ENCODE data around the gene MRGPRX4.
A peak's percentile ranks its signal among the peaks of the same experiment; 100 is the strongest.
"Not testable (repeated sequence)": the region's sequence is repeated elsewhere in the genome, so short reads cannot be mapped to it uniquely, and the experiment has no call there.

Gene MRGPRX4

DNA sequence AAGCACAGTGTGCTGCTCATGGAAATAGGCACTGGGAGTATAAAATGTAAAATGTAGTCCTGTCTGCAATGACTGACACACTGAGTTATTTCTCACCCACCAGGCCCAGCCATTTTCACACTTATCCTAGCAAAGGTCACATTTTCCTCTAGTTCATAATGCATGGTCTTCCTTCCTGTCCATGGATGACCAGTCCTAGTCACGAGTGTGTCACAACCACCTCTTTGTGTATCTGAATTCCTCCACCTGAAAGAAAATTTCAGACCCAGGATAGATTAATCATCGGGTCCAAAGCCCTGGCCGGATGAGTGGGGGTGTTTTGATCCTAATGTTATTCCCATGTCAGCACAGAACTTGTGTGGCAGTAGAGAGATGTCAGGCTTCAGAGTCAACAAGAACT lies at the start of gene MRGPRX4:
Gene MRGPRX4 (plus strand): TSS at position 172 of the 400 bp plus-strand sequence. CDS start 420 bp downstream, outside the sequence.
- no peak for DNase-seq

DNA sequence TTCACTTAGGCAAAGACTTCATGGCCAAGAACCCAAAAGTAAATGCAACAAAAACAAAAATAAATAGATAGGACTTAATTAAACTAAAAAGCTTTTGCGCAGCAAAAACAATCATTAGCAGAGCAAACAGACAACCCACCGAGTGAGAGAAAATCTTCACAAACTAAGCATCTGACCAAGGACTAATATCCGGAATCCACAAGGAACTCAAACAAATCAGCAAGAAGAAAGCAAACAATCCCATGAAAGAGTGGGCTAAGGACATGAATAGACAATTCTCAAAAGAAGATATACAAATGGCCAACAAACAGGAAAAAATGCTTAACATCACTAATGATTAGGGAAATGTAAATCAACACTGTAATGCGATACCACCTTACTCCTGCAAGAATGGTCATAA lies 41.5 kb upstream of the MRGPRX4 start:
- not testable (repeated sequence) for DNase-seq

DNA sequence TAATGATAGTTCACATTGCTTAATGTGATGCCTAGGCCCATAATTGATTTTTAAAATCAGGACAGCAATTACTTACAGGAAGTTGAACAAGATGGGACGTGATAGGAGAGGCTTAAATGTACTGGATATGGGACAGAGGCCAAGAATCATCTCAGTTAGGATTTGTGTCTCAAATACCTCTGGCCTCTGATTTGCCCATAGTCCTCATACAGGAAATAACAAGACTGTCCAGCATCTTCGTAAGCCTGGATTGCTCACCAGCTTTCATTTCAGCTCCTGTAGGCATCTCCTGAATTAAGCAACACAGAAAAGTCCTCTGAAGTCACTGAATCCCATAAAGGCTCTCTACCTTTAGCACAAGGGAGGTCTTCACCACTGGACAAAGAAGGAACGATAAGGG lies 40.3 kb upstream of the MRGPRX4 start, which contains the start of gene MRGPRX3:
Gene MRGPRX3 (plus strand): TSS at position 231 of the 400 bp plus-strand sequence. CDS start 4,632 bp downstream, outside the sequence.
- DNase-seq: no peak

- no peak for DNase-seq
Measured at GRCh38 chr11:18135308-18135707, 37.3 kb upstream of the MRGPRX4 start.

DNA sequence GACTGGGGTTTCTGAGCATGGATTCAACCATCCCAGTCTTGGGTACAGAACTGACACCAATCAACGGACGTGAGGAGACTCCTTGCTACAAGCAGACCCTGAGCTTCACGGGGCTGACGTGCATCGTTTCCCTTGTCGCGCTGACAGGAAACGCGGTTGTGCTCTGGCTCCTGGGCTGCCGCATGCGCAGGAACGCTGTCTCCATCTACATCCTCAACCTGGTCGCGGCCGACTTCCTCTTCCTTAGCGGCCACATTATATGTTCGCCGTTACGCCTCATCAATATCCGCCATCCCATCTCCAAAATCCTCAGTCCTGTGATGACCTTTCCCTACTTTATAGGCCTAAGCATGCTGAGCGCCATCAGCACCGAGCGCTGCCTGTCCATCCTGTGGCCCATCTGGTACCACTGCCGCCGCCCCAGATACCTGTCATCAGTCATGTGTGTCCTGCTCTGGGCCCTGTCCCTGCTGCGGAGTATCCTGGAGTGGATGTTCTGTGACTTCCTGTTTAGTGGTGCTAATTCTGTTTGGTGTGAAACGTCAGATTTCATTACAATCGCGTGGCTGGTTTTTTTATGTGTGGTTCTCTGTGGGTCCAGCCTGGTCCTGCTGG lies 35.3 kb upstream of the MRGPRX4 start:
- no peak for DNase-seq

DNA sequence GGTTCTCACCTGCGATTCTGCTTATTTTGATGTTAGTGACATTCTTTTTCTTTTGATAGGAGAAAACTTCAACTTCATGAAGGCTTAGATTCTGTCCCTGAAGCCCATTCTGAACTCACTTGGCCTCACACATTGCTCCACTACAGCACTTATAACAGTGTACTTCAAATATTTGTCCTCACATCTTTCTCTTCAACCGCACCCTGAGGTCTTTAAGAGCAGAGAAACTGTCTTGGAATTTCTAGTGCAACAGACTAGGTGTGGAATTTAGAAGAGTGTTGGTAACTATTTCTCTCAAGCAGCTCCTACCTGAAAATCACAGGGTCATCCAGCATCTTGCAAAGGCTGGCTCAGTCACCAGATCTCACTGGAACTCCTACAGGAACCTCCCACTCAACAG lies 32.5 kb upstream of the MRGPRX4 start:
- no peak for DNase-seq

- no peak for DNase-seq
Measured at GRCh38 chr11:18144243-18144642, 28.4 kb upstream of the MRGPRX4 start.

GRCh38 chr11:18145025-18145424 lies 27.6 kb upstream of the MRGPRX4 start:
- no peak for DNase-seq

DNA sequence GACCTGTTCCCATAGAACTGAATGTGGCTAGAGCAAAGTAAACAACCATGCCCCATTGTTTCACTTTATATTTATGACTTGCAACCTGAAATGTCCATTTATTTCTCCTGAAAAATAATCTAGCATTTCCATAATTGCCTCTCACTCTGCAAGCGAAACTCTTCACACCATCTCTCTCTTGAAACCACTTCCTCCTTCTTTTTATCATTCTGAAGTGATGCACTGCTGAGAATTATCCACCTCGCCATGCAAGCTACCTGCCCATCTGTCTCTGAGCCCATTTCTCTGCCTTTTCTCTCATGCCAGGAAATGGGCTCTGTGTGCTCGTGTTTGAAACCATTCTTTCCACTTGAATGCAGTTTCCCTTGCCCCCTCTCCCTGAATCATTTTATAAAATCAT lies 26.8 kb upstream of the MRGPRX4 start:
- DNase-seq: no peak

GRCh38 chr11:18151581-18151980 lies 21.1 kb upstream of the MRGPRX4 start:
- no peak for DNase-seq

DNA sequence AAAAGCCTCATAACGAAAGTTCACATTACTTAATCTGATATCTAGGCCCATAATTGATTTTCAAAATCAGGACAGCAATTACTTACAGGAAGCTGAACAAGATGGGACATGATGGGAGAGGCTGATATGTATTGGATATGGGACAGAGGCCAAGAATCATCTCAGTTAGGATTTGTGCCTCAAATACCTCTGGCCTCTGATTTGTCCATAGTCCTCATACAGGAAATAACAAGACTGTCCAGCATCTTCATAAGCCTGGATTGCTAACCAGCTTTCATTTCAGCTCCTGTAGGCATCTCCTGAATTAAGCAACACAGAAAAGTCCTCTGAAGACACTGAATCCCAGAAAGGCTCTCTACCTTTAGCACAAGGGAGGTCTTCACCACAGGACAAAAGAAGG lies 4.3 kb upstream of the MRGPRX4 start:
- DNase-seq: no peak

- peak; percentile 17 for DNase-seq
Measured at GRCh38 chr11:18171377-18172000, 1.1 kb upstream of the MRGPRX4 start.

DNA sequence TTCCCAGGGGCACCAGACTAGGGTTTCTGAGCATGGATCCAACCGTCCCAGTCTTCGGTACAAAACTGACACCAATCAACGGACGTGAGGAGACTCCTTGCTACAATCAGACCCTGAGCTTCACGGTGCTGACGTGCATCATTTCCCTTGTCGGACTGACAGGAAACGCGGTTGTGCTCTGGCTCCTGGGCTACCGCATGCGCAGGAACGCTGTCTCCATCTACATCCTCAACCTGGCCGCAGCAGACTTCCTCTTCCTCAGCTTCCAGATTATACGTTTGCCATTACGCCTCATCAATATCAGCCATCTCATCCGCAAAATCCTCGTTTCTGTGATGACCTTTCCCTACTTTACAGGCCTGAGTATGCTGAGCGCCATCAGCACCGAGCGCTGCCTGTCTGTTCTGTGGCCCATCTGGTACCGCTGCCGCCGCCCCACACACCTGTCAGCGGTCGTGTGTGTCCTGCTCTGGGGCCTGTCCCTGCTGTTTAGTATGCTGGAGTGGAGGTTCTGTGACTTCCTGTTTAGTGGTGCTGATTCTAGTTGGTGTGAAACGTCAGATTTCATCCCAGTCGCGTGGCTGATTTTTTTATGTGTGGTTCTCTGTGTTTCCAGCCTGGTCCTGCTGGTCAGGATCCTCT lies 709 bp downstream of the MRGPRX4 start:
- DNase-seq: no peak

DNA sequence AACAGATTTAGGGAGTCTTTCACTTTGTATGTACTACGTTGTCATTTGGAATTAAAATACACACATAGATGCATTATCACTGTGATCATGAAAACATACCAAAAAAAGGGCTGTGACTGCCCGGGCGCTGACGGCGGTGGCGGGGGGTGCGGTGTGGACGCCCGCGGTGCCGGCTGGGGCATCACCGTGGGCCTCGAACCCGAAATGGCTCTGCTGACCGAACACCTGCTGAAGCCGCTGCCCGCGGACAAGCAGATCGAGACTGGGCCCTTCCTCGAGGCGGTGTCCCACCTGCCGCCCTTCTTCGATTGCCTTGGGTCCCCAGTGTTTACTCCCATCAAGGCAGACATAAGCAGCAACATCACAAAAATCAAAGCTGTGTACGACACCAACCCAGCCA lies 16.2 kb downstream of the MRGPRX4 start:
- no peak for DNase-seq

- not testable (repeated sequence) for DNase-seq
Measured at GRCh38 chr11:18189476-18190245, 17.0 kb downstream of the MRGPRX4 start.

DNA sequence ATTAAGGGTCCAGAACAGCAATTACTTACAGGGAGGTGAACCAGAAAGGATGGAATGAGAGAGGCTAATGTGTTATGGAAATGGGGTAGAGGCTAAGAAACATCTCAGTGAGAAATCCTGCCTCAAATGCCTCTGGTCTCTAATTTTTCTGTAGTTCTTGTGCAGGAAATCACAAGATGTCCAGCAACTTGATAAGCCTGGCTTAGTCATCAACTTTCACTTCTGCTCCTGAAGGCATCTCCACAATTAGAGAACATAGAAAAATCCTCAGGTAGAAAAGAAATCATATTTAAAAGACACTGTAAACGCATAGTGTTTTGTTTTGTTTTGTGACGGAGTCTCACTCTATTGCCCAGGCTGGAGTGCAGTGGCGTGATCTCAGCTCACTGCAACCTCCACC lies 18.7 kb downstream of the MRGPRX4 start:
- DNase-seq: no peak

DNA sequence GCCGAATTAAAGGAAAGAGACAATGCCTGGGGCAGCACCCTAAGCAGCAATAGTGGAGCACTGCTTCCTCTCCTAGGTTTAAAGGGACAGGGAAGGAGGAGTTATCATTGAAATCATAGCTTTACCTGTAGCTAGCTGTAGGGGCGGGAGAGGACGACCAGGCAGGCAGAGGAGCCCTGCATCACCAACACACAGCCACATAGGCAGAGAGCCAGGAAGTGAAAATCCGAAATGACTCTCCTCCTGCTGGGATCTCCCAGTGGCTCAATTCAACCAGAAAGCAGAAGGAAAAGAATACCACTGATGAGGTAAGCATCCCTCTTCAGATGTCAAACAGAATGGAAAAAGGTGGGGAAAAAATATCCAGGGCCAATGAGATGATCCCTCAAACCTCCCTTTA lies 20.4 kb downstream of the MRGPRX4 start:
- no peak for DNase-seq

- DNase-seq: no peak
Measured at GRCh38 chr11:18196532-18196931, 23.9 kb downstream of the MRGPRX4 start.

- not testable (repeated sequence) for DNase-seq
Measured at GRCh38 chr11:18197738-18198137, 25.1 kb downstream of the MRGPRX4 start.

- no peak for DNase-seq
Measured at GRCh38 chr11:18203723-18204122, 31.1 kb downstream of the MRGPRX4 start.

DNA sequence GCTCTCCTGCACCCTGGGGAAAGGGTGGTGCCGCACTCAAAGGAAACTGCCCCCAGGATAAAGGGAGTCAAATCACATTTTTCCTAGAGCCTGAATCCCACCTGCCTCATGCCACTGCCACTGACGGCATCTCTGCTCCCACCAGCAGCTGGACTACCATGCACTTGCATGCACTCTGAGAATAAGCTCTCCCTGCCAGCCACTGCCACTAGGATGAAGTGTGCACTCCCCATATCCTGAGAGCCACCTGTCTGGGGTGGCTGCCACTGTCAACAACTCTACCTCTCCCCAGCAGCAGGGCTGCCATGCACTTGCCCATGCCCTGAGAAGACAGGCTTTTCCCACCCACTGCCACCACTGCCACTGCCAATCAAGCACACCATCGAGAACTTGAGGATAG lies 31.6 kb downstream of the MRGPRX4 start:
- no peak for DNase-seq

- no peak for DNase-seq
Measured at GRCh38 chr11:18204771-18205170, 32.1 kb downstream of the MRGPRX4 start.

- DNase-seq: no peak
Measured at GRCh38 chr11:18209058-18209457, 36.4 kb downstream of the MRGPRX4 start.

Measured in midbrain (tissue), 1 donor.